Mucosa of descending colon (tissue), 3 donors: ENCODE data around the gene FKTN. TPM values are rescaled to one million over a fixed set of nuclear protein-coding genes. Genes with fewer than 3 reads are reported as not detected.

ENCODE experiments used
- ATAC-seq: fragments of 200-7000 bp; cut with Tn5 transposase; one replicate; pipeline ENCODE4 v1.9.1; 2020; ENCODE audit warnings: mild to moderate bottlenecking, moderate library complexity
- DNase-seq, 3 donors: peaks; one replicate each; pipeline ENCODE4 v3.0.0-alpha.2; 2020
- H3K36me3 ChIP-seq: fragments of 200-600 bp; one replicate; pipeline ENCODE4 v1.8.0; 2021; ENCODE audit warnings: low read depth, mild to moderate bottlenecking
- H3K4me1 ChIP-seq: fragments of 200-600 bp; one replicate; pipeline ENCODE4 v1.8.0; 2021; ENCODE audit warnings: low read depth, mild to moderate bottlenecking
- H3K4me3 ChIP-seq: fragments of 200-600 bp; one replicate; pipeline ENCODE4 v1.8.0; 2021; ENCODE audit warnings: mild to moderate bottlenecking
- H3K9me3 ChIP-seq: fragments of 200-600 bp; one replicate; pipeline ENCODE4 v1.8.0; 2021; ENCODE audit warnings: mild to moderate bottlenecking
- intact Hi-C, 2 donors: fragments of 100-400 bp; cut with DNase I in 1 of 2; cut with micrococcal nuclease in 1 of 2; formaldehyde crosslinking; loops; one replicate each; pipeline versions ENCODE4 v1.11.0 to v1.11.1; 2022; cut with DNase I, micrococcal nuclease
- total RNA-seq, 3 donors: library from RNA; stranded (reverse); fragmentation: NEBNext Ultra II Directional in 2 of 3; extraction: Animal tissue kit (Norgen Biotek cat#: 25700) in 2 of 3; gene quantifications; one replicate each; pipeline versions ENCODE4 v1.2.1 to v1.2.4, GENCODE V29; 2021 to 2023
- TF ChIP-seq, protein P1 (sequence below): fragments of 200-600 bp; IDR thresholded peaks from one replicate; pipeline ENCODE4 v1.8.0; 2022; ENCODE audit warnings: antibody characterized with exemption, mild to moderate bottlenecking
- donor health status: DM: no; HTN: no; CAD: no; lungs with moderate emphysema.
- donor health status: DM: no; HTN: no; CAD: no.
- donor health status: DM: no; HTN: yes; CAD: no.

Gene FKTN
- total RNA-seq, 3 donors from 2014 or later = 11.2 to 16.2 (median 15.1) TPM

GRCh38 chr9:105625088-105625487, 67.2 kb downstream of the FKTN start:
- no peak for DNase-seq
- TF ChIP-seq, protein P1, sequence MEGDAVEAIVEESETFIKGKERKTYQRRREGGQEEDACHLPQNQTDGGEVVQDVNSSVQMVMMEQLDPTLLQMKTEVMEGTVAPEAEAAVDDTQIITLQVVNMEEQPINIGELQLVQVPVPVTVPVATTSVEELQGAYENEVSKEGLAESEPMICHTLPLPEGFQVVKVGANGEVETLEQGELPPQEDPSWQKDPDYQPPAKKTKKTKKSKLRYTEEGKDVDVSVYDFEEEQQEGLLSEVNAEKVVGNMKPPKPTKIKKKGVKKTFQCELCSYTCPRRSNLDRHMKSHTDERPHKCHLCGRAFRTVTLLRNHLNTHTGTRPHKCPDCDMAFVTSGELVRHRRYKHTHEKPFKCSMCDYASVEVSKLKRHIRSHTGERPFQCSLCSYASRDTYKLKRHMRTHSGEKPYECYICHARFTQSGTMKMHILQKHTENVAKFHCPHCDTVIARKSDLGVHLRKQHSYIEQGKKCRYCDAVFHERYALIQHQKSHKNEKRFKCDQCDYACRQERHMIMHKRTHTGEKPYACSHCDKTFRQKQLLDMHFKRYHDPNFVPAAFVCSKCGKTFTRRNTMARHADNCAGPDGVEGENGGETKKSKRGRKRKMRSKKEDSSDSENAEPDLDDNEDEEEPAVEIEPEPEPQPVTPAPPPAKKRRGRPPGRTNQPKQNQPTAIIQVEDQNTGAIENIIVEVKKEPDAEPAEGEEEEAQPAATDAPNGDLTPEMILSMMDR = no peak
- H3K4me1 ChIP-seq = no peaks in the 10 kb centered on the region
- intact Hi-C loops = no loop called here
- no peaks in the 10 kb centered on the region for H3K9me3 ChIP-seq
- no peak for ATAC-seq
- no peaks in the 10 kb centered on the region for H3K36me3 ChIP-seq
- no peak overlapping the region for H3K4me3 ChIP-seq

DNA sequence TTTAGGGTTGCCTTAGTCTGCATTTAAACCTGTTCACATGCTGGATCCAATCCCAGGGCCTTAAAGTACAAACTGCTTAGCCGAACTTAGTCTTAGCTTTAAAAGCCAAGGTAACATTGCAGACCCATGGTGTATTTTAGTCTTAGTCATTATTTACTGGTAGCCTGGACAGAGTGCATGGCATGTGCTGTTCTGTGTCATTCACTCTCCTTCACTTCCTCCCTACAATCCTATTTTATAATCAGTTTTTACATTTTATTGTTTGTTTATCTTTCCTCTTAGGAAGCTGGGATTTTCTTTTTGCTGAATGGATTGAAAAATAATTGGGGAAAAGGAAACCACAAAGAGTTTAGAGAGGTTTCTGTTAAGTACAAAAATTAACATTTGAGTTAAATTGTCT, 74.9 kb downstream of the FKTN start:
- intact Hi-C loops = no loop called here
- no peaks in the 10 kb centered on the region for H3K9me3 ChIP-seq
- peaks cover 5% of the 10 kb centered on the region for H3K4me1 ChIP-seq
- no peak overlapping the region for H3K4me3 ChIP-seq
- H3K36me3 ChIP-seq = no peaks in the 10 kb centered on the region
- ATAC-seq = peak; percentile 78
- TF ChIP-seq, protein P1 = no peak
- DNase-seq = no peak

- DNase-seq (no peak), ATAC-seq (no peak)
- H3K9me3 ChIP-seq = no peaks in the 10 kb centered on the region
- H3K4me3 ChIP-seq = no peak overlapping the region
- no peaks in the 10 kb centered on the region for H3K36me3 ChIP-seq
- peaks cover 5% of the 10 kb centered on the region for H3K4me1 ChIP-seq
- TF ChIP-seq, protein P1 = no peak
- intact Hi-C loops = no loop called here
Observed at GRCh38 chr9:105633411-105633810, 75.5 kb downstream of the FKTN start.

DNA sequence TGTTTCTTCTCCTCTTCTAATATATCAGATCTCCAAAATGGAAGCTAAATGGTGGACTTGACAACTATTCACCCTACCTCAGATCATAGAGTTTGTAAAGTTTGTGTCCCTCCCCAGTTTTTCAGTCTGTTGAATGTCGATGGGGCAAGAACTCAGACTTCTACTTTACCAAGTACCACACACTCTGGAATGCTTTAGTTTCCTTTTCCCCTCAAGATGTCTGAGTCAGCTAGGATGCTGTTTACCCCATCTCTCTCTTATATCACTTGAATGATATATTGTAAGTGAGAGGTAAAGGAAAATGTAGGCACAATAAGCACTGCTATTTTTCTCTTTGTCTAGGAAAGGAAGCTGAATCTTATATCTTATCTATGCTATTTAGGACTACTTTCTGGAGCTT, 78.4 kb downstream of the FKTN start:
- TF ChIP-seq, protein P1 = no peak
- ATAC-seq (no peak), DNase-seq (no peak)
- no peaks in the 10 kb centered on the region for H3K36me3 ChIP-seq
- intact Hi-C loops = no loop called here
- H3K4me3 ChIP-seq = no peak overlapping the region
- peaks cover 5% of the 10 kb centered on the region for H3K4me1 ChIP-seq
- H3K9me3 ChIP-seq = no peaks in the 10 kb centered on the region

DNA sequence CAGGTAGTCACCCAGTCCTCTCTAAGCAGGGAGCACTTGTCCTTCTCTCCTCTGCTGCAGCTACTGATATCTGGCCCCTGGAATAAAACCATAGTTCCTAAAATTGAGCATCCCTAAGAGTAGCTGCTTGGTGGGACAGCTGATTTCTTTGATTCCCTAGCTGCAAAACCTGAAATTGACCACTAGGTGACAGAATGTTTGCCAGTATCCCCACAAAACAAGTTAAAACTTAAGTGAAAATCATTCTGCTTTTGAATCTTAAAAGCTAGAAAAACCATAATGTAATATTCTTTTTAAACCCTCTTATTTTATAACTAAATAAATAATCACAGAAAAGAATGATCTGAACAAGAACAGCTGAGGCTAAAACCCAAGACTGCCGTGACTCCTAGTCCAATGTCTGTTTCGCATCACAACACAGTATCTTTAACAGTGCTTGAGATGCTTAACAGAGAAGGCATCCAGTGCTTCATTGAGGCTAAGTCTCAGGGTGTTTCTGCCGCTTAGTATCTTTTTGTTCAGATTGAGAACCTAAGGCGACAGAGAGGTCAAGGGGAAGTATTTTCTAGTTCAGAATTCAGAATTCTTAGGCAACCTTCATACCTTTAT, 80.0 kb downstream of the FKTN start:
- H3K36me3 ChIP-seq = no peaks in the 10 kb centered on the region
- no peak for DNase-seq
- H3K4me1 ChIP-seq = no peaks in the 10 kb centered on the region
- intact Hi-C loops = no loop called here
- no peak for ATAC-seq
- H3K4me3 ChIP-seq = no peak overlapping the region
- peaks cover 7% of the 10 kb centered on the region for H3K9me3 ChIP-seq
- TF ChIP-seq, protein P1 = no peak

GRCh38 chr9:105639936-105640335, 82.0 kb downstream of the FKTN start:
- H3K4me3 ChIP-seq = no peak overlapping the region
- DNase-seq = no peak
- ATAC-seq = no peak
- intact Hi-C loops = no loop called here
- TF ChIP-seq, protein P1 = no peak
- H3K36me3 ChIP-seq = no peaks in the 10 kb centered on the region
- H3K4me1 ChIP-seq = no peaks in the 10 kb centered on the region
- peaks cover 7% of the 10 kb centered on the region for H3K9me3 ChIP-seq
